Panc1 (cell line): ENCODE data around the gene PAPSS1. TPM values are rescaled to one million over a fixed set of nuclear protein-coding genes. Genes with fewer than 3 reads are reported as not detected.

Source experiments
- ATAC-seq: fragments of 200-7000 bp; cut with Tn5 transposase; 2 replicates; pipeline ENCODE4 v1.9.1; 2020; ENCODE audit warnings: mild to moderate bottlenecking, moderate library complexity
- BruUV-seq: library from RNA; stranded (reverse); fragments of 400-500 nt; replicated peaks from 2 replicates; lab custom pipeline; 2021; lab: Mats Ljungman, UMichigan
- CTCF ChIA-PET: fragments of 300-600 bp; sonication (Branson Sonifier 250); formaldehyde crosslinking; loops from one replicate; lab custom pipeline; 2022; ENCODE audit warnings: antibody characterized with exemption; lab: Charles Lee
- POLR2A ChIA-PET: fragments of 300-600 bp; sonication (Branson Sonifier 250); formaldehyde crosslinking; loops from one replicate; lab custom pipeline; 2022; ENCODE audit warnings: antibody characterized with exemption; lab: Charles Lee
- DNase-seq: peaks from one replicate; pipeline ENCODE4 v3.0.0-alpha.2; 2010; ENCODE audit warnings: low read depth, low spot score
- H3K27ac ChIP-seq: 2 replicates; pipeline ENCODE4 v1.5.1; 2011; ENCODE audit warnings: mild to moderate bottlenecking, low read length, inconsistent platforms
- H3K27me3 ChIP-seq: fragments of 200-500 bp; sonication (Bioruptor generic); 2 replicates; pipeline ENCODE4 v1.6.0; 2014; ENCODE audit warnings: low read length, inconsistent platforms; ENCODE audit not compliant: control insufficient read depth, insufficient read depth
- H3K36me3 ChIP-seq: fragments of 200-500 bp; sonication (Bioruptor generic); 2 replicates; pipeline ENCODE4 v1.5.1; 2014; ENCODE audit warnings: inconsistent platforms, mild to moderate bottlenecking, low read length, moderate library complexity; ENCODE audit not compliant: control insufficient read depth, insufficient read depth
- H3K4me1 ChIP-seq: 2 replicates; pipeline ENCODE4 v1.5.1; 2011; ENCODE audit warnings: inconsistent platforms, mild to moderate bottlenecking, low read length, moderate library complexity; ENCODE audit not compliant: control insufficient read depth, insufficient read depth
- H3K4me3 ChIP-seq, 2 experiments: 2 replicates each; pipeline ENCODE4 v1.5.1; 2011 to 2012; ENCODE audit warnings: low read depth in 2 of 2, low read length in 2 of 2, mild to moderate bottlenecking in 2 of 2, inconsistent platforms in 1 of 2, moderate library complexity in 1 of 2
- H3K9me3 ChIP-seq: fragments of 200-500 bp; sonication (Bioruptor generic); 2 replicates; pipeline ENCODE4 v1.5.1; 2014; ENCODE audit warnings: low read depth, mild to moderate bottlenecking, inconsistent platforms, low read length, moderate library complexity; ENCODE audit not compliant: control insufficient read depth, insufficient read depth
- CTCF ChIP-seq: fragments of 450-650 bp; IDR thresholded peaks from 2 replicates; pipeline ENCODE4 v1.5.1; 2017; ENCODE audit warnings: mild to moderate bottlenecking
- POLR2AphosphoS5 ChIP-seq: IDR thresholded peaks from 2 replicates; pipeline ENCODE4 v1.6.1; 2012; ENCODE audit warnings: mild to moderate bottlenecking, low read depth, low read length, moderate library complexity
- SIN3A ChIP-seq: IDR thresholded peaks from 2 replicates; pipeline ENCODE4 v1.6.1; 2012; ENCODE audit warnings: low read depth, mild to moderate bottlenecking, low read length, moderate library complexity, borderline replicate concordance; ENCODE audit not compliant: insufficient read depth
- TCF7L2 ChIP-seq: IDR thresholded peaks from 2 replicates; pipeline ENCODE4 v1.6.1; 2011; ENCODE audit warnings: mild to moderate bottlenecking, low read depth, low read length, inconsistent platforms
- in situ Hi-C: cut with HindIII; loops from 2 replicates; pipeline ENCODE4 v1.10.0; 2016; ENCODE audit warnings: low sequenced_read_pairs, low pct_unique_long_range_greater_than_20kb
- intact Hi-C: fragments of 100-400 bp; cut with micrococcal nuclease; formaldehyde crosslinking; loops from one replicate; pipeline ENCODE4 v1.10.0; 2022; ENCODE audit not compliant: unreplicated experiment
- total RNA-seq: library from RNA; stranded (reverse); gene quantifications from one replicate; pipeline ENCODE4 v1.2.1, GENCODE V29; 2021; ENCODE audit not compliant: unreplicated experiment
- TF ChIP-seq, protein P1 (sequence below), 2 experiments: IDR thresholded peaks; 2 replicates each; pipeline ENCODE4 v1.6.1; 2011 to 2012; ENCODE audit warnings: low read depth in 2 of 2, control low read depth in 1 of 2, low read length in 1 of 2, mild to moderate bottlenecking in 1 of 2, moderate library complexity in 1 of 2; ENCODE audit not compliant: insufficient read depth in 1 of 2

Gene PAPSS1
- total RNA-seq, 1 experiment from 2014 or later, result 28.1 TPM

GRCh38 chr4:107747748-107748486 is 27.9 kb upstream of the PAPSS1 start:
- intact Hi-C loops, result no loop called here
- POLR2A ChIA-PET, result no interaction called here
- in situ Hi-C loops, result no loop called here
- no peaks in the 10 kb centered on the region for H3K9me3 ChIP-seq
- no peaks in the 10 kb centered on the region for H3K4me1 ChIP-seq
- ATAC-seq (no peak), DNase-seq (no peak)
- H3K27ac ChIP-seq, result no peak overlapping the region
- H3K27me3 ChIP-seq, result peaks cover 5% of the 10 kb centered on the region
- CTCF ChIA-PET, result no interaction called here
- H3K36me3 ChIP-seq, result no peaks in the 10 kb centered on the region; the same call in 1 of the 2 replicates
- H3K4me3 ChIP-seq, result no peak overlapping the region
- no peak for TF ChIP-seq POLR2AphosphoS5
- TF ChIP-seq SIN3A, result no peak
- TF ChIP-seq CTCF, result no peak
- TF ChIP-seq, protein P1, sequence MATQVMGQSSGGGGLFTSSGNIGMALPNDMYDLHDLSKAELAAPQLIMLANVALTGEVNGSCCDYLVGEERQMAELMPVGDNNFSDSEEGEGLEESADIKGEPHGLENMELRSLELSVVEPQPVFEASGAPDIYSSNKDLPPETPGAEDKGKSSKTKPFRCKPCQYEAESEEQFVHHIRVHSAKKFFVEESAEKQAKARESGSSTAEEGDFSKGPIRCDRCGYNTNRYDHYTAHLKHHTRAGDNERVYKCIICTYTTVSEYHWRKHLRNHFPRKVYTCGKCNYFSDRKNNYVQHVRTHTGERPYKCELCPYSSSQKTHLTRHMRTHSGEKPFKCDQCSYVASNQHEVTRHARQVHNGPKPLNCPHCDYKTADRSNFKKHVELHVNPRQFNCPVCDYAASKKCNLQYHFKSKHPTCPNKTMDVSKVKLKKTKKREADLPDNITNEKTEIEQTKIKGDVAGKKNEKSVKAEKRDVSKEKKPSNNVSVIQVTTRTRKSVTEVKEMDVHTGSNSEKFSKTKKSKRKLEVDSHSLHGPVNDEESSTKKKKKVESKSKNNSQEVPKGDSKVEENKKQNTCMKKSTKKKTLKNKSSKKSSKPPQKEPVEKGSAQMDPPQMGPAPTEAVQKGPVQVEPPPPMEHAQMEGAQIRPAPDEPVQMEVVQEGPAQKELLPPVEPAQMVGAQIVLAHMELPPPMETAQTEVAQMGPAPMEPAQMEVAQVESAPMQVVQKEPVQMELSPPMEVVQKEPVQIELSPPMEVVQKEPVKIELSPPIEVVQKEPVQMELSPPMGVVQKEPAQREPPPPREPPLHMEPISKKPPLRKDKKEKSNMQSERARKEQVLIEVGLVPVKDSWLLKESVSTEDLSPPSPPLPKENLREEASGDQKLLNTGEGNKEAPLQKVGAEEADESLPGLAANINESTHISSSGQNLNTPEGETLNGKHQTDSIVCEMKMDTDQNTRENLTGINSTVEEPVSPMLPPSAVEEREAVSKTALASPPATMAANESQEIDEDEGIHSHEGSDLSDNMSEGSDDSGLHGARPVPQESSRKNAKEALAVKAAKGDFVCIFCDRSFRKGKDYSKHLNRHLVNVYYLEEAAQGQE (IDR thresholded peaks at IDR 0.05; ENCODE audit: insufficient read depth in 1 of 2, low read depth in 2 of 2, low read length in 1 of 2), result no peak
- no peak for TF ChIP-seq TCF7L2
- BruUV-seq, result no TSS peak

GRCh38 chr4:107746161-107746560 is 26.1 kb upstream of the PAPSS1 start:
- intact Hi-C loops (no loop called here), in situ Hi-C loops (no loop called here)
- H3K4me1 ChIP-seq, result no peaks in the 10 kb centered on the region
- ChIA-PET POLR2A (no interaction called here), CTCF (no interaction called here)
- no peaks in the 10 kb centered on the region for H3K9me3 ChIP-seq
- H3K36me3 ChIP-seq, result no peaks in the 10 kb centered on the region; the same call in 1 of the 2 replicates
- no TSS peak for BruUV-seq
- peaks cover 5% of the 10 kb centered on the region for H3K27me3 ChIP-seq
- H3K4me3 ChIP-seq, result no peak overlapping the region
- DNase-seq (no peak), ATAC-seq (no peak)
- TF ChIP-seq CTCF (no peak), POLR2AphosphoS5 (no peak), SIN3A (no peak), TCF7L2 (no peak)
- TF ChIP-seq, protein P1 (IDR thresholded peaks at IDR 0.05; ENCODE audit: insufficient read depth in 1 of 2, low read depth in 2 of 2, low read length in 1 of 2), result no peak
- no peak overlapping the region for H3K27ac ChIP-seq
